WTC11 (cell line): Measurements from ENCODE around the gene TMEM212. TPM values are rescaled to one million over a fixed set of nuclear protein-coding genes. Genes with fewer than 3 reads are reported as not detected.

Source experiments
- ATAC-seq: fragments of 200-7000 bp; cut with Tn5 transposase; 2 replicates; pipeline ENCODE4 v1.10.0; 2021; ENCODE audit warnings: mild to moderate bottlenecking, moderate library complexity
- CTCF ChIA-PET: fragments of 300-600 bp; sonication (Branson Sonifier 250); formaldehyde crosslinking; loops from one replicate; lab custom pipeline; 2021; ENCODE audit warnings: antibody characterized with exemption; lab: Charles Lee
- POLR2A ChIA-PET: fragments of 350-600 bp; sonication (Branson Sonifier 250); formaldehyde crosslinking; loops from one replicate; lab custom pipeline; 2021; ENCODE audit warnings: antibody characterized with exemption; lab: Charles Lee
- DNase-seq: peaks from one replicate; pipeline ENCODE4 v3.0.0; 2021; ENCODE audit warnings: low spot score
- H3K27ac Mint-ChIP-seq: 2 replicates; pipeline ENCODE4 v1.8.0; 2021; ENCODE audit warnings: mixed read lengths
- H3K27me3 Mint-ChIP-seq: 2 replicates; pipeline ENCODE4 v1.8.0; 2021; ENCODE audit warnings: low read depth, mild to moderate bottlenecking, moderate library complexity, mixed read lengths
- H3K36me3 Mint-ChIP-seq: 2 replicates; pipeline ENCODE4 v1.8.0; 2021; ENCODE audit warnings: mixed read lengths
- H3K4me1 Mint-ChIP-seq: 2 replicates; pipeline ENCODE4 v1.8.0; 2022; ENCODE audit warnings: mixed read lengths
- H3K4me3 Mint-ChIP-seq: 2 replicates; pipeline ENCODE4 v1.8.0; 2021; ENCODE audit warnings: mild to moderate bottlenecking, moderate library complexity, mixed read lengths
- H3K9me3 Mint-ChIP-seq: 2 replicates; pipeline ENCODE4 v1.8.0; 2021; ENCODE audit warnings: mixed read lengths
- CTCF ChIP-seq: fragments of 200-600 bp; IDR thresholded peaks from 2 replicates; pipeline ENCODE4 v1.8.0; 2022; ENCODE audit warnings: antibody characterized with exemption
- E2F1 ChIP-seq: sonication (generic); formaldehyde crosslinking; IDR thresholded peaks from 2 replicates; pipeline ENCODE4 v1.8.0; 2022; ENCODE audit warnings: mild to moderate bottlenecking, missing genetic modification reagents
- EMX1 ChIP-seq: fragments of 250-450 bp; sonication (Bioruptor Pico); IDR thresholded peaks from 2 replicates; pipeline ENCODE4 v1.8.0; 2021; ENCODE audit warnings: mild to moderate bottlenecking
- ETV6 ChIP-seq: sonication (generic); formaldehyde crosslinking; IDR thresholded peaks from 2 replicates; pipeline ENCODE4 v1.8.1; 2022; ENCODE audit warnings: mild to moderate bottlenecking, missing genetic modification reagents
- FOXP1 ChIP-seq: sonication (generic); formaldehyde crosslinking; IDR thresholded peaks from 2 replicates; pipeline ENCODE4 v1.8.0; 2022; ENCODE audit warnings: missing genetic modification reagents, mild to moderate bottlenecking, moderate library complexity, borderline replicate concordance
- FOXP4 ChIP-seq: sonication (generic); formaldehyde crosslinking; IDR thresholded peaks from 2 replicates; pipeline ENCODE4 v1.8.0; 2022; ENCODE audit warnings: mild to moderate bottlenecking, missing genetic modification reagents
- IRF2 ChIP-seq: sonication (generic); formaldehyde crosslinking; IDR thresholded peaks from 2 replicates; pipeline ENCODE4 v1.8.0; 2022; ENCODE audit warnings: low read depth, missing genetic modification reagents, borderline replicate concordance
- KAT7 ChIP-seq: sonication (generic); formaldehyde crosslinking; IDR thresholded peaks from 2 replicates; pipeline ENCODE4 v1.8.1; 2023; ENCODE audit warnings: missing genetic modification reagents, mild to moderate bottlenecking, borderline replicate concordance
- NFYB ChIP-seq: sonication (generic); formaldehyde crosslinking; conservative IDR thresholded peaks from 2 replicates; pipeline ENCODE4 v1.8.0; 2022; ENCODE audit warnings: low read depth, missing genetic modification reagents
- NR1H2 ChIP-seq: sonication (generic); formaldehyde crosslinking; IDR thresholded peaks from 2 replicates; pipeline ENCODE4 v1.9.0; 2021; ENCODE audit warnings: mild to moderate bottlenecking, moderate library complexity, missing genetic modification reagents
- STAT6 ChIP-seq: sonication (generic); formaldehyde crosslinking; conservative IDR thresholded peaks from 2 replicates; pipeline ENCODE4 v1.8.1; 2023; ENCODE audit warnings: mild to moderate bottlenecking, low read depth, missing genetic modification reagents, moderate library complexity
- ZNF121 ChIP-seq: sonication (generic); formaldehyde crosslinking; IDR thresholded peaks from 2 replicates; pipeline ENCODE4 v1.8.0; 2023; ENCODE audit warnings: missing genetic modification reagents
- ZNF423 ChIP-seq: fragments of 250-450 bp; sonication (Bioruptor Pico); IDR thresholded peaks from 2 replicates; pipeline ENCODE4 v2.1.2; 2022; ENCODE audit warnings: mild to moderate bottlenecking, moderate library complexity
- ZNF671 ChIP-seq: fragments of 250-450 bp; sonication (Bioruptor Pico); IDR thresholded peaks from 2 replicates; pipeline ENCODE4 v1.8.0; 2021; ENCODE audit warnings: mild to moderate bottlenecking
- total RNA-seq: library from RNA; stranded (reverse); gene quantifications from 3 replicates; pipeline ENCODE4 v1.2.3, GENCODE V29; 2021
- TF ChIP-seq, protein P1 (sequence below): sonication (generic); formaldehyde crosslinking; IDR thresholded peaks from 2 replicates; pipeline ENCODE4 v1.8.1; 2022; ENCODE audit warnings: missing genetic modification reagents, borderline replicate concordance
- TF ChIP-seq, protein P2 (sequence below): sonication (generic); formaldehyde crosslinking; IDR thresholded peaks from 2 replicates; pipeline ENCODE4 v1.8.0; 2022; ENCODE audit warnings: mild to moderate bottlenecking, missing genetic modification reagents
- TF ChIP-seq, protein P3 (sequence below): sonication (generic); formaldehyde crosslinking; IDR thresholded peaks from 2 replicates; pipeline ENCODE4 v1.8.0; 2022; ENCODE audit warnings: missing genetic modification reagents
- TF ChIP-seq, protein P4 (sequence below): fragments of 250-450 bp; sonication (Bioruptor Pico); conservative IDR thresholded peaks from 2 replicates; pipeline ENCODE4 v1.9.0; 2021; ENCODE audit warnings: mild to moderate bottlenecking
- TF ChIP-seq, protein P5 (sequence below): sonication (generic); formaldehyde crosslinking; IDR thresholded peaks from 2 replicates; pipeline ENCODE4 v1.8.0; 2022; ENCODE audit warnings: mild to moderate bottlenecking, missing genetic modification reagents

The TMEM212 gene
- total RNA-seq, 1 experiment from 2014 or later = not detected

DNA sequence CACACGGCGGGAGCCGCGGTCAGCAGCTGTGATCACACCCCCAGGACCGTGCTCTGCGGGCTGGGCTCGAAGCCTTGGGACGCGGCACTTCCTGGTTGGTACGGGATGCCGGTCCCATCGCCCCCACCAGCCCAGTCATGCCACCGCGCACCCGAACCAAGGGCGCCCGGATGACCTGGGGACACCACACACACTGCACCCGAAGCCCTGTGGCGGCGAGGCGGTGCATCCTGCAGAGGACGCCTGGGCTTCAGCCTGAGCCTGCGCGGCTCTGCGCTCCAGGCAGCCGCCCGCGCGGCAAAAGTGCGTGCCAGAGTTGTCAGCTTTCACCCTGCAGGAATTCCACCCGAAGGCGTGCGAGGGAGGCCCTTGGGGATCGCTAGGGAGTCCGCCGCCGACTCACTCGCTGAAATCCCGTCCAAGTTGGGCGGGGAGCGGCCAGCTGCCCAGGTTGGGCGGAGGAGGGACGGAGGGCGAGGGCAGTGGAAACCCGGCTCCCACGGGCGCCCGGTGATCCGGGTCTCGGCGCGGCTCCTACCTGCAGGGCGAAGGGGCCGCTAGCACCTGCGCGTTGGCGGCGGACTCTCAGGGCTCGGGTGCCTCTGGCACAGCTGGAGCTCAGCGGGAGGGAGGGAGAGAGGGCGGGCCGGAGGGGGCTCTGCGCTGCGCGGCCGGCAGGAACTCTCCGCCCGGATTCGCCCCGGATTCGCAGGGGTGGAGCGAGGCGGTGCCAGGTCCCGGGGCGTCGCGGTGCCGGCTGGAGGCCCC lies 33.1 kb upstream of the TMEM212 start, which contains the start of gene PLD1:
Gene PLD1, minus strand, starts transcription at position 623 of the 768 bp plus-strand sequence. CDS start 72,432 bp downstream, outside the sequence.
- Mint-ChIP-seq H3K4me3 (peak within 1 kb of the TSS; percentile 77), H3K4me1 (peaks cover 10% of the 10 kb centered on the region), H3K36me3 (no peaks in the 10 kb centered on the region), H3K27ac (no peak within 1 kb of the TSS), H3K9me3 (no peaks in the 10 kb centered on the region), H3K27me3 (peaks cover 39% of the 10 kb centered on the region)
- DNase-seq (peak; percentile 67), ATAC-seq (peak; percentile 71)
- CTCF ChIA-PET = interaction anchor here (1.4 to 1.9 kb wide), 4 partner anchors 20 to 522 kb away, joined by 5 to 8 read pairs (median 6); no protein-coding TSS in a partner anchor
- POLR2A ChIA-PET = no interaction called here
- TF ChIP-seq STAT6 (CRISPR knock-in tag) (no peak), EMX1 (CRISPR knock-in tag) (no peak), FOXP4 (peak; percentile 79), ZNF671 (no peak), ZNF423 (CRISPR knock-in tag) (peak; percentile 69), ETV6 (peak; percentile 79), KAT7 (CRISPR knock-in tag) (peak; percentile 94; the same call in 1 of the 2 replicates), E2F1 (CRISPR knock-in tag) (no peak), NR1H2 (CRISPR knock-in tag) (no peak), NFYB (CRISPR knock-in tag) (peak; percentile 3; the same call in 1 of the 2 replicates), IRF2 (no peak), CTCF (no peak), FOXP1 (CRISPR knock-in tag) (no peak), ZNF121 (0 out of 2 replicates have a peak, but pooled peaks have one; percentile 25)
- TF ChIP-seq, protein P1, sequence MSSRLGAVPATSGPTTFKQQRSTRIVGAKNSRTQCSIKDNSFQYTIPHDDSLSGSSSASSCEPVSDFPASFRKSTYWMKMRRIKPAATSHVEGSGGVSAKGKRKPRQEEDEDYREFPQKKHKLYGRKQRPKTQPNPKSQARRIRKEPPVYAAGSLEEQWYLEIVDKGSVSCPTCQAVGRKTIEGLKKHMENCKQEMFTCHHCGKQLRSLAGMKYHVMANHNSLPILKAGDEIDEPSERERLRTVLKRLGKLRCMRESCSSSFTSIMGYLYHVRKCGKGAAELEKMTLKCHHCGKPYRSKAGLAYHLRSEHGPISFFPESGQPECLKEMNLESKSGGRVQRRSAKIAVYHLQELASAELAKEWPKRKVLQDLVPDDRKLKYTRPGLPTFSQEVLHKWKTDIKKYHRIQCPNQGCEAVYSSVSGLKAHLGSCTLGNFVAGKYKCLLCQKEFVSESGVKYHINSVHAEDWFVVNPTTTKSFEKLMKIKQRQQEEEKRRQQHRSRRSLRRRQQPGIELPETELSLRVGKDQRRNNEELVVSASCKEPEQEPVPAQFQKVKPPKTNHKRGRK (CRISPR knock-in tag) = no peak
- TF ChIP-seq, protein P2, sequence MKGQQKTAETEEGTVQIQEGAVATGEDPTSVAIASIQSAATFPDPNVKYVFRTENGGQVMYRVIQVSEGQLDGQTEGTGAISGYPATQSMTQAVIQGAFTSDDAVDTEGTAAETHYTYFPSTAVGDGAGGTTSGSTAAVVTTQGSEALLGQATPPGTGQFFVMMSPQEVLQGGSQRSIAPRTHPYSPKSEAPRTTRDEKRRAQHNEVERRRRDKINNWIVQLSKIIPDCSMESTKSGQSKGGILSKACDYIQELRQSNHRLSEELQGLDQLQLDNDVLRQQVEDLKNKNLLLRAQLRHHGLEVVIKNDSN (CRISPR knock-in tag) = 0 out of 2 replicates have a peak, but pooled peaks have one; percentile 33
- TF ChIP-seq, protein P3, sequence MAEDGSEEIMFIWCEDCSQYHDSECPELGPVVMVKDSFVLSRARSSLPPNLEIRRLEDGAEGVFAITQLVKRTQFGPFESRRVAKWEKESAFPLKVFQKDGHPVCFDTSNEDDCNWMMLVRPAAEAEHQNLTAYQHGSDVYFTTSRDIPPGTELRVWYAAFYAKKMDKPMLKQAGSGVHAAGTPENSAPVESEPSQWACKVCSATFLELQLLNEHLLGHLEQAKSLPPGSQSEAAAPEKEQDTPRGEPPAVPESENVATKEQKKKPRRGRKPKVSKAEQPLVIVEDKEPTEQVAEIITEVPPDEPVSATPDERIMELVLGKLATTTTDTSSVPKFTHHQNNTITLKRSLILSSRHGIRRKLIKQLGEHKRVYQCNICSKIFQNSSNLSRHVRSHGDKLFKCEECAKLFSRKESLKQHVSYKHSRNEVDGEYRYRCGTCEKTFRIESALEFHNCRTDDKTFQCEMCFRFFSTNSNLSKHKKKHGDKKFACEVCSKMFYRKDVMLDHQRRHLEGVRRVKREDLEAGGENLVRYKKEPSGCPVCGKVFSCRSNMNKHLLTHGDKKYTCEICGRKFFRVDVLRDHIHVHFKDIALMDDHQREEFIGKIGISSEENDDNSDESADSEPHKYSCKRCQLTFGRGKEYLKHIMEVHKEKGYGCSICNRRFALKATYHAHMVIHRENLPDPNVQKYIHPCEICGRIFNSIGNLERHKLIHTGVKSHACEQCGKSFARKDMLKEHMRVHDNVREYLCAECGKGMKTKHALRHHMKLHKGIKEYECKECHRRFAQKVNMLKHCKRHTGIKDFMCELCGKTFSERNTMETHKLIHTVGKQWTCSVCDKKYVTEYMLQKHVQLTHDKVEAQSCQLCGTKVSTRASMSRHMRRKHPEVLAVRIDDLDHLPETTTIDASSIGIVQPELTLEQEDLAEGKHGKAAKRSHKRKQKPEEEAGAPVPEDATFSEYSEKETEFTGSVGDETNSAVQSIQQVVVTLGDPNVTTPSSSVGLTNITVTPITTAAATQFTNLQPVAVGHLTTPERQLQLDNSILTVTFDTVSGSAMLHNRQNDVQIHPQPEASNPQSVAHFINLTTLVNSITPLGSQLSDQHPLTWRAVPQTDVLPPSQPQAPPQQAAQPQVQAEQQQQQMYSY (CRISPR knock-in tag) = no peak
- TF ChIP-seq, protein P4, sequence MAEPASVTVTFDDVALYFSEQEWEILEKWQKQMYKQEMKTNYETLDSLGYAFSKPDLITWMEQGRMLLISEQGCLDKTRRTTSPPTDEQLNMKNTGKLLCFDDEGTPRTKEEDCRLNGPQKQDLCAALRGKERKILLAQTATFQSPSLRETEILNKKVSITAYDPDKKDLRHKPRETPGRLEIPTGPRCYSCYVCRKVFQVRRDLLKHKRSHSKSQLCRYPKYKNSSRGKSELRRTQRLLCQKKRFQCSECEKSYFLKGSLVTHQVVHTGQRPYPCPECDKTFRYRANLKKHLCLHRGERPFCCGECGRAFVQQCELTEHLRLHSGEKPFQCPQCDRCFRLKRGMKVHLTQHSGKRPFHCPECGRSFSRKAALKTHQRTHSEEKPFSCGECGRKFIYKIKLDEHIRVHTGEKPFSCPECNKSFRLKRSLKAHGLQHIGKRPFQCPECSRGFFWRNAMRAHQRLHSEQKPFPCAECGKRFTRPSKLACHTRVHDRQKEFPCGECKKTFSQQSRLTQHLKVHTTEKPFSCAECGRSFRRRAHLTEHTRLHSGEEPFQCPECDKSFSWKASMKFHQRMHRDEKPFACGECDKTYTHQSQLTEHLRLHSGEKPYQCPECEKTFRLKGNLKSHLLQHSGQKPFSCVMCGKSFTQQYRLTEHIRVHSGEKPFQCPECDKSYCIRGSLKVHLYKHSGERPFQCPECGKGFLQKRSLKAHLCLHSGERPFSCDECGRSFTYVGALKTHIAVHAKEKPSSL (CRISPR knock-in tag) = no peak
- TF ChIP-seq, protein P5, sequence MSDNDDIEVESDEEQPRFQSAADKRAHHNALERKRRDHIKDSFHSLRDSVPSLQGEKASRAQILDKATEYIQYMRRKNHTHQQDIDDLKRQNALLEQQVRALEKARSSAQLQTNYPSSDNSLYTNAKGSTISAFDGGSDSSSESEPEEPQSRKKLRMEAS (CRISPR knock-in tag) = peak; percentile 52
